ENCODE data around the gene F7.

DNA sequence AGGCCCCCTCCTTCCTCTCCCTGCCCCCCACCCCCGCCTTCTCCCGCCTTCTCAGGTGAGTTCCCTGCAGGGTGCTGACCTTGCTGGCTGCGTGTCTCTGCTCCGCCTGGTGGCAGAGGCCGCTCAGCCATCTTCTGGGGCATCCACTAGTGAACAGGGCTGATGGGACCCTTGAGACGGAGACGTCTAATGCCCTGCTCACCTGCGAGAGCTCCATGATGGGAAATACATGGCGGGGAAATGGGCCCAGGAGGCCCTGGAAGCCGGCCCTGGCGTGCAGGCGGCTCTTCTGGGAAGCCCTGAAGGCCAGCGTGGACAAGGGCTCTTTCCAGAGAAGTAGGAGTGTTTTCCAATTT lies 15.2 kb upstream of the F7 start:
- no peak for TF ChIP-seq CTCF (conservative IDR thresholded peaks at IDR 0.05; ENCODE audit: low read depth, low read length)
- no peak for TF ChIP-seq EZH2phosphoT487 (IDR thresholded peaks at IDR 0.05; ENCODE audit: borderline replicate concordance, low read length)
- no peak for TF ChIP-seq EZH2 (IDR thresholded peaks at IDR 0.05; ENCODE audit: low read length, unreplicated experiment)

All from PC-3 (cell line).